GM18505 (cell line): ENCODE data around the gene UBAP1.
"Not testable (repeated sequence)": the region's sequence is repeated elsewhere in the genome, so short reads cannot be mapped to it uniquely, and the experiment has no call there.

Experiments
- ATAC-seq: cut with Tn5 transposase; IDR thresholded peaks from one replicate; pipeline ENCODE4 v1.9.1; 2021; ENCODE audit not compliant: unreplicated experiment
- POLR2A ChIP-seq: IDR thresholded peaks from 4 replicates; pipeline ENCODE4 v1.6.1; 2011; ENCODE audit warnings: borderline replicate concordance; ENCODE audit not compliant: insufficient read depth, insufficient read length; ENCODE audit errors: extremely low read depth

Gene UBAP1

DNA sequence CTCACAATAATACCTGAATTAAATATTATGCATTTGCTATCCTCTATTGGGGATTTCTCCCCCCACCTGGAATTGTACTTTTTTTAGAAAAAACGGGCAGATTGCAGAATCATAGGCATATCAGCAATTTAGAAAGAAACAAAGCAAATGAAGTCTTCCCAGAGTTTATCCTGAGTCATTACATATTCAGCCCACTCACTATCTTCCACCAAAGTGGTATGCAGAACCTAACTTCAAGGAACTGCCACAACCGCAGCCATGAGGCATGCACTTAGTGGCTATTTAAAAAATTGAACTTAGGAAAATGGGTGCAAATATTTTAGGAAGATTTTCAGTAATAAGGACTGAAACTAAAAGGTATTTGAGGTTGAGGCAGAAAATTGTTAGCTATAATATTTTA is 48.6 kb downstream of the UBAP1 start:
- no peak for ATAC-seq
- TF ChIP-seq POLR2A, result no peak

DNA sequence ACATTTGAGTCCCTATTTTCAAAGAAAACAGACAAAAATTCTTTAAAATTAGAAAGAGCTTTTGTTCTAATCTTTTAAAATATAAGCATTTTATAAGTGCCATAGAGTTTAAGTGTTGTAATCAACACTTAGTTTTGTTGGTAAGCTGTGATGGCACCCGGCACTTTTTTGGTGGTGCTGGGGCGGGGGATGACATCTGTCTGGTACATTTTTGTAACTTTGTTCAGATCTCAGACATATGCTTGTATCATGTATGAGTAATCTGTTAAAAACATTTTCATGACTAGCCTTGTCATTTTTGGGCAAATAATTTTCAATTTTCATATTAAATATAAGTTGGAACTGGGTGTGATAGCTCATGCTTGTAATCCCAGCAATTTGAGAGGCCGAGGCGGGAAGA is 51.7 kb downstream of the UBAP1 start:
- no peak for TF ChIP-seq POLR2A
- no peak for ATAC-seq

DNA sequence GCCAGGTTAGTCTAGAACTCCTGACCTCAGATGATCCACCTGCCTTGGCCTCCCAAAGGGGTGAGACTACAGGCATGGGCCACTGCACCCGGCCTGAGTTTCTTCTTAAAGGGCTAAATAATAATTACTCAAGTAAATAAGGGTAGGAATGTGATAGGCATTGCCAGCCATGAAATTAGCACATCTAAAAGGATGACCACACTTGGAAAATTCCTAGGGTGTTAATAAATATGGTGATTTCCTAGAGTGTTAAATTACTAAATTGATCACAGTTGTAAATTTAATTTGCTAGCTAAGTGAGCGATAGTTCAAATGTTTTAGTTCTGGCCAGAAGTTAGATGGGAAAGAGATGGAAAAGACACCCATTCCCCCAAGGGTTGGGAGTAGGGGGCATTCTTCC is 53.4 kb downstream of the UBAP1 start:
- ATAC-seq, result no peak
- TF ChIP-seq POLR2A, result no peak

DNA sequence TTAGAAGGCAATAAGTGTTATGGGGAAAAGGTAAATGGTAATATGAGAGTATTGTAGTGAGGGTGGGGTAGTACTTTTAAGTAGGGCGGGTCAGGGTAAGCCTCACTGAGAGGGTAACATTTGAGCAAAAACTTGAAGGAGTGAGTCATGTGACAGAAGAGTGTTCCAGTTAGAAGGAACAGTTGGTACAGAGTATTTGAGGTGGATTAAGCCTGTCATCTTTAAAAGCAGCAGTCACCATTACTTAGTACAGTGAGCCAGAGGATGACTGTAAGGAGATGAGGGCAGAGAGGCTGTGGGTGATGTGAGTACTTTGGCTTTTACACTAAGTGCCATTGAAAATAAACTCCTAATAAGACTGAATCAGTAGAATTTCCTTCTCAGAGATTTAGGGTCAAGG is 54.8 kb downstream of the UBAP1 start:
- TF ChIP-seq POLR2A, result no peak
- ATAC-seq, result no peak

DNA sequence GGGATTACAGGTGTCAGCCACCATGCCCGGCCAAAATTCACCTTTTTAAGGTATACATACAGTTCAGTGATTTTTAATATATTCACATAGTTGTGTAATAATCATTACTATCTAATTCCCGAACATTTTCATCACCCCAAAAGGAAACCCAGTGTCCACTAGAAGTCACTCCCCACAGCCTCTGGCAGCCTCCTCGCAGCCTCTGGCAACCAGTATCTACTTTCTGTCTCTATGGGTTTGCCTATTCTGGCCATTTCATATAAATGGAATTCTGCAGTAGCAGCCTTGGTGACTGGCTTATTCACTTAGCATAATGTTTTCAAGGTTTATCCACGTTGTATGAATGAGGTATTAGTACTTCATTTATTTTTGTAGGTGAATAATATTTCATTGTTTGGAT is 59.0 kb downstream of the UBAP1 start:
- ATAC-seq, result no peak
- TF ChIP-seq POLR2A, result no peak

DNA sequence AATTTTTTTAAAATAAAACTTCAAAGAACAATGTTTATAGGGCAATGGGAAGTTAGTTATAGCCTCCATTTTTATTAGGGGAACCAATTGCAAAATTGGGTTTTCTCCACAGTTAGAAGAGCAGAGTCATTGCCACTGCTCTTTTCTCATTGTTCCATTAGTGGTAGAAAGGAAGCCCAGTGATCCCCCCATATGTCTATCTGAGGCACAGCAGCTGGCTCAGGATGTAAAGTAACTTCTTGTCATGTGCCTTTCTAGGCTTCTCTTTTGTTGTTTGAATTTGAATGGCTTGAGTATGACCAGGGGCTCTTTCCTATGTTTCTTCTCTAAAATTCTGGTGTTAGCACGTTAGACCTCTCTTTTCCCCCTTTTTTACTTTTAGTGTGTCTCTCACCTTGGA is 61.2 kb downstream of the UBAP1 start:
- no peak for TF ChIP-seq POLR2A
- ATAC-seq, result no peak

DNA sequence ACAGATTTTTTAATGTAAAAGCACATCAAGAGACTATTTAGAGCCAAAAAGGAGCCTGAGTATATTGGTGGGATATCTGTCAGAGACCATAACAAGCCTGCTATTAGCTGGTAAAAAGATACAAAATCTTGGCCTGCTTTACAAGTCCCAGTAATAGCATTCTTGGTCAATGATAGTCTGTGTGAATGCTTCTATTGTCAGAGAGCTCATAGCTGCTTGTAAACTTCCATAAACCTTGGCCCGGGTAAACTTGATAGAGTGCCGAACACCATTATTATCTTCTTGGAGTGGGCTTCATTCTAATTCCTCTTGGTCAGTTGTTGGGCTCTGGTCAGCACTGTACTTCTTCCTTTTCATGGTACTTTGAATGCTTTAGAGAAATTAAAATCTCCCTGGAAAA is 64.0 kb downstream of the UBAP1 start:
- no peak for TF ChIP-seq POLR2A
- ATAC-seq, result no peak

DNA sequence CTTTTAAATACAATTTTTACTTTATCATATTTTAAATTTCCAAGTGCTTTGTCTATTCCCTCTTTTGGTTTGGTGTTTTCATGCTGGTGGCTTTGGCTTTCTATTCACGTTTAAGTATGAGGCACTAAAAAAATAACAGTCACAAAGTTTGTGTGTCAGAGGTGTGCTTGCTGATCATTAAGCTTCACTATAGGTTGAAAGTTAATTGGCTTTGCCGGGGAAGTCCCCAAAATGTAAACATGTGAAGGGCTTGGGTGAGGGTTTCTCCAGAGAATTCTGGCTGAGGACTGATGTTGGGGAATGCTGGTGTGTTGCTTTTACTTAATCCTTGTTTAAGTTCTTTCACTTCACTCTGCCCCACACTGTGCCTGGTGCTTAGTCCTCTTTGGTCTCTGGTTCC is 66.4 kb downstream of the UBAP1 start:
- ATAC-seq, result not testable (repeated sequence)

DNA sequence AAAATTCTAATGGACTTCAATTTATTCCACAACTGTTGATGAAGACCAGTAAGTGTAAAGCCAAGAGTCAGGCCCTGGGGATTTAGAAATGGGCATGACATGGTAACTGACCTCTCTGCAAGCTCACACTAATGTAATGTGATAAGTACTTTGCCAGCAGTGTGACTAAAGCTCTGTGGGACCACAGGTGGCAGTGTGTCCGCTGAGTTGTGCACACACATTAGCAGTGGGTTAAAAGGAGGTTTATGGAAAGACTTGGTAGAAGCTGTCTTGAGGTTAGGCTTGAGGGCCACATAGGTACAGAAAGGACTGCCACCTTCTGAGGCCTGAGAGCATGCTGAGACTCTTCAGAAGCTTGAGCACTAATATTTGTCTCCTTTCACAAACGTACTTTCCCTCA is 67.6 kb downstream of the UBAP1 start:
- no peak for TF ChIP-seq POLR2A
- ATAC-seq, result no peak

DNA sequence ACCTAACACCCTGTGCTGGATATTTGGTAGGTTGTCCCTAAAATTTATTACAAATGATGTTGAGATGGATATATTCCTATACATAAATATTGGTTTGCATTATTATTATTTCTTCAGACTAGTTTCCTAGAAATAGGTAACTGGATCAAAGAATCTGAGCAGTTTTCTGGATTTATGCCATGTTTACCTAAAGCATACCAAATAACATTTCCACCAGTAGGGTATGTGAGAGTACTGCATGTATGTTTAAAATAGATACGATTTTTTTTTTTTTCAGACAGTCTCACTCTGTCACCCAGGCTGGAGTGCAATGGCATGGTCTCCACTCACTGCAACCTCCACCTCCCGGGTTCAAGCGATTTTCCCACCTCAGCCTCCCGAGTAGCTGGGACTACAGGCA is 68.9 kb downstream of the UBAP1 start:
- ATAC-seq, result not testable (repeated sequence)

DNA sequence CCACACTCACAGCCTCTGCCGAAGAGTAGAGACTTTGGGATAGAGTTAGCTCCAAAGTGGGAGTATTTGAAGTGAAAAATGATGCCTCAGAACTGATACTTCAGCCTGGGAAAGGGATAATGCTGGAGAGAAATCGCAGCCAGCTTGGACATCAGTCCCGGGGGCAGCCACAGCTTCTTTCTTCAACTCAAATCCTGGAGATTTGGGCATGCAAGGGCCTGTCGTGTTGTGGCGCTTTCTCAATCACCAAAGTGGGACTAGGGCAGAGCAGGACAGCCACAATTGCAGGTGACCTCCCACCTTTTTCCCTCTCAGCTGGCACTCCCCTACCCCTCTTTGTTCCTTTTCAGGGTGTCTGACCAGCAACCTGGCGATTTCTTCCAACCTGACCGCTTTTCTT is 70.4 kb downstream of the UBAP1 start:
- TF ChIP-seq POLR2A, result no peak
- no peak for ATAC-seq

DNA sequence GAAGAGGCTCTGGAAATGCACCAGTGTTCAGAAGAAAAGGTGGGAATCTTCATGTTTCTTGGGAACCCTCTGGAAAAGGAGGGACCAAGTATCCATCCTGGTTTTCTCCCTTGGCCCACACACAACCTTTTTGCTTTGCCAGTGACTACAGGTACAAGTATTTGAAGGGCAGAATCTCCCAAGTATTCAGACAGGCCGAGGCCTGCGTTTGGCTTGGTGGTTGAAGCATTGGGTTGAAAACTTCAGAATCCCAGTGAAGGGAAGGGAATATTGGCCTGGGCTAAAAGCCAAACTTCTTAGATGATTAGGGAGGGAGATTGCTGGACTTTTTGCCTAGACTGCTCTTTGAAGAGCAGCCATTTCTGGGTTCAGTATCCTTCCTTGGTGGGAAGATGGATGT is 71.9 kb downstream of the UBAP1 start:
- no peak for TF ChIP-seq POLR2A

DNA sequence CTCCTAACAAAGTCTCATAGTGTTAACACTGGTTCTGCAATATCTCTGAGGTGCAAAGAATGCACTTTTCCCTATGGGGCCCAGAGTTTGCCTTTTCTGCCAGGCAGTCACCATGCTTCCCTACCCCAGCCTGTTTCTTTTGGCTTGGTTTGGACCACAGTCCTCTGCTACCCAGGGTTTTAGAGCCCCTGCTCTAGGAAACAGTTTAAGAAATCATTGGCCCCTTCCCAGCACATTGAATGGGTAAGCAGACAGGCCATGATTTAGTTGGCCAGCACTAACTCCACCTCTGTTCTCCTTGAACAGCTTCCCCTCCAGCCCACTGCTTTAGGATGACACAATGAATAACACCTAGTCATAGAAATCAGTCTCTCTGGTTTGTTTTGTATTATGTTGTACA is 73.2 kb downstream of the UBAP1 start:
- no peak for TF ChIP-seq POLR2A
- no peak for ATAC-seq

More for the DNA sequence above, 71.9 kb downstream of the UBAP1 start:
- no peak for ATAC-seq

DNA sequence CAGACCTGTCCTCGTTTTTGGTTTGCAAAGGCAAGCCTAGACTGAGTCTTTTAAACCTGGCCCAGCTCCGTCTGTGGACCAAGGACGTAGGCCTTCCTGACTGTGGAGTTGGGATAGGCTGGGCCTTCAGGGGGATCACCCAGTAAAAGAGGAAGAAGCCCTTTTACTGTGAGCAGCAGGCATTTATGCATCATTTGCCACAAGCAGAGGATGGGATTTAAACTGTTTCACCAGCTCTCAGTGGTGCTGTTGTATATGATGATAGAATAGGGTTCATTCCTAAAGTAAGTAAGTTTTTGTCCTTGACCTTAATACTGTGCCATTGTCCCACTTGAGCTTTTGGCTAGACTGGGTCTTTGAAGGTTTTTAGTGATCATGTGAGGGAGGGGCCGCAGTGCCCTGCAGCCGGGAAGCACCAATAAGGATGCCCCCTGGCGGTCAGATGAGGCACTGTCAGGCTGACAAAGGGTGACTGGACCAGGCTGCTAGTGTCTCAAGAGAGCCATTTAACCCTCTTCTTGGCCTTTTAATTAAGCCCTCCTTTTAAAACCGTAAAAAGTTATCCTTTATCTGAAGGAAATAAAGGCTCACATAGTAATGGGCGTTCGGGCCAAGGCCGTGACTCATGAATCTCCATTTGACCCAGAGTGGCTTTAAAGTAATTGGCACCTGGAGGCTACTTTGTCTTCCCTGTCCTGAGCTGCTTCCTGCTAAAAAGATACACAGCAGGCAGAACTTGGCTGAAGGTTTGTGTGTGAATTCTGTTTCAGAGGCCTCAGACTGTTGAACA is 74.0 kb downstream of the UBAP1 start:
- no peak for TF ChIP-seq POLR2A
- no peak for ATAC-seq

DNA sequence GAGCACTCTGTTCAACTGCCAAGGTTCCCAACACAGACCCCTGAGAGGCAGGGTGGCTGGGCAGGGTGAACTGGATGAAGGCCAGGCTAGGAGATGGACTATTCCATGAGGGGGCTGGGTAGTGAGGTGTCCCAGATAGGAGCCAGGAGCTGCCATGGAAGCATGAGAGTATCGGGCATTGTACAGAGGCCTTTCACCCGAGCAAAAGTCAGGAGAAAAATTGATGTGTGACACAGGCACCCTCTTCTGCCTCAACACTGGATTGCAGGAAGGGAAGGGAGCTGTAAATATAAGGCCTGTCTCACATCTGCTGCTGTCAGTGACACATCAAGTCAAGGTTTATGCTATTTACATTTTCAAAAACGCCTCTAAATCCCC is 74.6 kb downstream of the UBAP1 start:
- TF ChIP-seq POLR2A, result no peak
- ATAC-seq, result no peak
